HFFc6 (cell line): ENCODE results near the gene NT5C1B. TPM values are rescaled to one million over a fixed set of nuclear protein-coding genes. Genes with fewer than 3 reads are reported as not detected.

Experiments
- DNase-seq: peaks from one replicate; pipeline ENCODE4 v3.0.0-alpha.2; 2018
- H3K27ac Mint-ChIP-seq: 2 replicates; pipeline ENCODE4 v1.8.0; 2020; ENCODE audit warnings: mild to moderate bottlenecking, mixed read lengths
- H3K27me3 Mint-ChIP-seq: 2 replicates; pipeline ENCODE4 v1.8.0; 2021; ENCODE audit warnings: mild to moderate bottlenecking, moderate library complexity, mixed read lengths; ENCODE audit not compliant: insufficient read depth
- H3K36me3 Mint-ChIP-seq: 2 replicates; pipeline ENCODE4 v1.8.0; 2021; ENCODE audit warnings: low read depth, mixed read lengths
- H3K4me1 Mint-ChIP-seq: 2 replicates; pipeline ENCODE4 v1.8.0; 2020; ENCODE audit warnings: low read depth, mixed read lengths
- H3K4me3 Mint-ChIP-seq: 2 replicates; pipeline ENCODE4 v1.8.0; 2020; ENCODE audit warnings: mild to moderate bottlenecking, moderate library complexity, mixed read lengths
- H3K9me3 Mint-ChIP-seq: 2 replicates; pipeline ENCODE4 v1.8.0; 2020; ENCODE audit warnings: mild to moderate bottlenecking, mixed read lengths
- total RNA-seq, 6 experiments: library from RNA; stranded (reverse); fragmentation: NEBNext Ultra II Directional; extraction: Animal tissue kit (Norgen Biotek cat#: 25700); gene quantifications; 2 replicates in 1 of 6; 3 replicates in 5 of 6; pipeline ENCODE4 v1.2.3, GENCODE V29; 2021
- TF ChIP-seq, protein P1 (sequence below): fragments of 200-600 bp; sonication (generic); IDR thresholded peaks from 2 replicates; pipeline ENCODE4 v1.5.0; 2021; ENCODE audit warnings: antibody characterized with exemption, mild to moderate bottlenecking

The NT5C1B gene
- total RNA-seq, 6 experiments from 2014 or later, result not detected

DNA sequence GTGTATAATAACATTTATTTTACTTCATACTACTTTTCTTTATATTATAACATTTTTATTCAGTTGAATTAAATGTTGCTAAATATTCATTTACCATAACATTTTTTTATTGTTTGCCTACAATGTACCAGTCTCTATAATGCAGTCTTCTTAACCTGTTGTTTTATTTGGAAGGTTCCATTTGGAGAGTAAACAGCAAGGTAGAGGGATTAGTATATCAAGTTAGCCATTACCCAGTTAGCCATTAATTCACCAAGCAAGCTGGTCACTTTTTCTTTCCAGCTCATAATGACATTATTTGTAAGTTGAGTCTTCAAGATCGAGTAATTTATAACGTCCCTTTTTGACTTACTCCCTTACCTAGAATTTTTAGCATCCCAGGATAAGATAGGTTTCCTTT is 29.7 kb upstream of the NT5C1B start:
- no peaks in the 10 kb centered on the region for H3K9me3 Mint-ChIP-seq
- peaks cover 37% of the 10 kb centered on the region for H3K4me1 Mint-ChIP-seq
- H3K4me3 Mint-ChIP-seq, result no peak overlapping the region
- DNase-seq, result no peak
- H3K27ac Mint-ChIP-seq, result no peak overlapping the region
- peaks cover 5% of the 10 kb centered on the region; the same call in 1 of the 2 replicates for H3K36me3 Mint-ChIP-seq
- H3K27me3 Mint-ChIP-seq, result no peaks in the 10 kb centered on the region; the same call in 1 of the 2 replicates
- TF ChIP-seq, protein P1, sequence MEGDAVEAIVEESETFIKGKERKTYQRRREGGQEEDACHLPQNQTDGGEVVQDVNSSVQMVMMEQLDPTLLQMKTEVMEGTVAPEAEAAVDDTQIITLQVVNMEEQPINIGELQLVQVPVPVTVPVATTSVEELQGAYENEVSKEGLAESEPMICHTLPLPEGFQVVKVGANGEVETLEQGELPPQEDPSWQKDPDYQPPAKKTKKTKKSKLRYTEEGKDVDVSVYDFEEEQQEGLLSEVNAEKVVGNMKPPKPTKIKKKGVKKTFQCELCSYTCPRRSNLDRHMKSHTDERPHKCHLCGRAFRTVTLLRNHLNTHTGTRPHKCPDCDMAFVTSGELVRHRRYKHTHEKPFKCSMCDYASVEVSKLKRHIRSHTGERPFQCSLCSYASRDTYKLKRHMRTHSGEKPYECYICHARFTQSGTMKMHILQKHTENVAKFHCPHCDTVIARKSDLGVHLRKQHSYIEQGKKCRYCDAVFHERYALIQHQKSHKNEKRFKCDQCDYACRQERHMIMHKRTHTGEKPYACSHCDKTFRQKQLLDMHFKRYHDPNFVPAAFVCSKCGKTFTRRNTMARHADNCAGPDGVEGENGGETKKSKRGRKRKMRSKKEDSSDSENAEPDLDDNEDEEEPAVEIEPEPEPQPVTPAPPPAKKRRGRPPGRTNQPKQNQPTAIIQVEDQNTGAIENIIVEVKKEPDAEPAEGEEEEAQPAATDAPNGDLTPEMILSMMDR, result no peak

DNA sequence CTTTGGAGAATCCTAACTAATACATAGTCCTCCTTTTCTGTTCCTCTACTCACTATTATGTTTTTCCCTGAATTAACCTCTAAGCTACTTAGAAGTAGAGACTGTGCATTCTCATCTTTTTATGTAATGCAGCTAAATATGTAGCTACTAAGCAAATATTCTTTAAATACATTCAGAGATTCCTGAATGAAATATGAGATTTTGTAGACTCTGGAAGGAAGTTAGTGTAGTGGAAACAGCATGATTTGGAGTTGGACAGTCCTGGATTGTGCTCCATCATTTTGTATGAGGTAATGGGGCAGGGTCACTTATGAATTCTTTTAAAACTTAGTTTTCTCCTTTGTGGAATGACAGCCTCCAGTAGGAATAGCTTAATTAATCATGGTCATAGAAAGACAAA is 24.7 kb upstream of the NT5C1B start:
- peaks cover 38% of the 10 kb centered on the region for H3K4me1 Mint-ChIP-seq
- H3K9me3 Mint-ChIP-seq, result no peaks in the 10 kb centered on the region
- DNase-seq, result no peak
- no peak overlapping the region for H3K4me3 Mint-ChIP-seq
- TF ChIP-seq, protein P1, result no peak
- peaks cover 5% of the 10 kb centered on the region; the same call in 1 of the 2 replicates for H3K36me3 Mint-ChIP-seq
- no peak overlapping the region for H3K27ac Mint-ChIP-seq
- no peaks in the 10 kb centered on the region; the same call in 1 of the 2 replicates for H3K27me3 Mint-ChIP-seq

DNA sequence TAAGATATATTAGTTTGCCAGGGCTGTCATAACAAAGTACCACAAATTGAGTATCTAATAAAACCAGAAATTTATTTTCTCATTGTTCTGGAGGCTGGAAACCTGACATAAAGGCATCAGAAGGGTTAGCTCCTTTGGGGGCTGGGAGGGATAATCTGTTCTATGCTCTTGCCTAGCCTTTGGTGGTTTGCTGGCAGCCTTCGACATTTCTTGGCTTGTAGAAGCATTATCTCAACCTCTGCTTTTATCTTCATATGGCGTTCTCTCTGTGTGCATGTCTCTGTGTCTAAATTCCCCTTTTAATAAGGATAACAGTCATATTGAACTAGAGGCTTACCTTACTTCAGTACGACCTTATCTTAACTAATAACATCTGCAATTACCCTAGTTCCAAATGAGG is 22.8 kb upstream of the NT5C1B start:
- Mint-ChIP-seq H3K27ac (no peak overlapping the region), H3K27me3 (no peaks in the 10 kb centered on the region; the same call in 1 of the 2 replicates), H3K9me3 (no peaks in the 10 kb centered on the region), H3K36me3 (no peaks in the 10 kb centered on the region), H3K4me3 (no peak overlapping the region), H3K4me1 (peaks cover 38% of the 10 kb centered on the region)
- TF ChIP-seq, protein P1, result no peak
- no peak for DNase-seq

DNA sequence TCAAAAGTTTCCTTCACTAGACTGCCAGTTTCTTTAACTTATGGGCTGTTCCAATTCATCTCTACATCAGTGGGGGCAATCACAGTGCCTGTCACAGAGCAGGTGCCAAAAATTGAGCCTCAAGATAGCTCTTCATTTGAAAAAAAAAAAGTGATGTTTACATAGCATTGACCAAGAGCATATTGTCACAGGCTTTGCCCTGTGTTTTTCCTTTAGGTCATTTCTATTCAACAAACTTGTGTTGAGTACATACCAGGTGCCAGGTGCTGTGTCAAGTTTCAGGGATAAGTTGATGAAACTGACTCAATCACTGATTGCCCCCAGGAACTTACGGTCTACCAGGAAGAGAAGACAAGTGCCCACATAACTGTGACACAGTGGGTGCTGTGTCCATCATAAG is 22.2 kb upstream of the NT5C1B start:
- Mint-ChIP-seq H3K4me3 (no peak overlapping the region), H3K27ac (no peak overlapping the region), H3K36me3 (no peaks in the 10 kb centered on the region), H3K4me1 (peaks cover 38% of the 10 kb centered on the region), H3K27me3 (no peaks in the 10 kb centered on the region; the same call in none of the 2 replicates), H3K9me3 (no peaks in the 10 kb centered on the region)
- TF ChIP-seq, protein P1, result no peak
- no peak for DNase-seq

DNA sequence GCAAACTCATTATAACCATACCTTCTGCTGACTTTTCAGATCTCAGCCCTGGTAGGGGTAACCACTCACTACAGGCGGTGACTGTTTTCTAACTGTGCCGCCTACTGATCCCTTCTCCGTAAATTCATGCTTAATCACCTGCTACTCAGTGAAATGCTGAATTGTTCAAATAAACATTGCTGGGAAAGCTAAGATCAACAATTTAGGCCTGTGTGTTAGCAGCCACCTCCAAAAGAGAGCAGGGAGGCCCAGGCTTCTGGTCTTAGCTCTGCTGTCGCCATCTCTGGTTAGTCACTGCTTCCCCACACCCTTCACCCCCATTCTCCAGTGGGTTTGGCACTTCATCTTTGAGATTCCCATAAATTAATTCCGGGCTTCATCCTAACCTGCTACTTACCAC is 21.8 kb upstream of the NT5C1B start:
- Mint-ChIP-seq H3K27me3 (no peaks in the 10 kb centered on the region; the same call in none of the 2 replicates), H3K36me3 (no peaks in the 10 kb centered on the region), H3K4me1 (peaks cover 38% of the 10 kb centered on the region), H3K4me3 (no peak overlapping the region), H3K9me3 (no peaks in the 10 kb centered on the region), H3K27ac (no peak overlapping the region)
- no peak for DNase-seq
- TF ChIP-seq, protein P1, result no peak

DNA sequence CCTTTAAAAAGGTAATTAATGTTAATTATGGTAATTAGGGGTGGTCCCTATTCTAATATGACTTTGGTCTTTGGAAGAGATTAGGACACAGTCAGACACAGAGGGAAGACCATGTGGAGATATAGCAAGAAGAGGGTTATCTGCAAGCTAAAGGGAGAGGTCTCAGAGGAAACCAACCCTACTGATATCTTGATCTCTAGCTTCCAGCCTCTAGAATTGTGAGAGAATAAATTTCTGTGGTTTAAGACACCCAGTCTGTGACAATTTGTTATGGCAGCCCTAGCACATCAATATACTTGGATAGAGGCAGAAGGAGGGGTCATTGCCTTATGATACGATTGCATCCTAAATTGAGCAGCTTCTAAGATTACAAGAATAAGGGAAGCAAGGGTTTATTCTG is 21.3 kb upstream of the NT5C1B start:
- TF ChIP-seq, protein P1, result no peak
- H3K27ac Mint-ChIP-seq, result no peak overlapping the region
- no peak overlapping the region for H3K4me3 Mint-ChIP-seq
- no peaks in the 10 kb centered on the region for H3K36me3 Mint-ChIP-seq
- H3K4me1 Mint-ChIP-seq, result peaks cover 38% of the 10 kb centered on the region
- H3K9me3 Mint-ChIP-seq, result no peaks in the 10 kb centered on the region
- no peaks in the 10 kb centered on the region; the same call in none of the 2 replicates for H3K27me3 Mint-ChIP-seq
- no peak for DNase-seq
